GM21717 (cell line): ENCODE measurements around the gene SH3RF1.
"Not testable (repeated sequence)": the region's sequence is repeated elsewhere in the genome, so short reads cannot be mapped to it uniquely, and the experiment has no call there.

Experiments
- ATAC-seq: cut with Tn5 transposase; IDR thresholded peaks from one replicate; pipeline ENCODE4 v1.9.1; 2021; ENCODE audit warnings: mild to moderate bottlenecking, moderate library complexity; ENCODE audit not compliant: unreplicated experiment

The SH3RF1 gene

DNA sequence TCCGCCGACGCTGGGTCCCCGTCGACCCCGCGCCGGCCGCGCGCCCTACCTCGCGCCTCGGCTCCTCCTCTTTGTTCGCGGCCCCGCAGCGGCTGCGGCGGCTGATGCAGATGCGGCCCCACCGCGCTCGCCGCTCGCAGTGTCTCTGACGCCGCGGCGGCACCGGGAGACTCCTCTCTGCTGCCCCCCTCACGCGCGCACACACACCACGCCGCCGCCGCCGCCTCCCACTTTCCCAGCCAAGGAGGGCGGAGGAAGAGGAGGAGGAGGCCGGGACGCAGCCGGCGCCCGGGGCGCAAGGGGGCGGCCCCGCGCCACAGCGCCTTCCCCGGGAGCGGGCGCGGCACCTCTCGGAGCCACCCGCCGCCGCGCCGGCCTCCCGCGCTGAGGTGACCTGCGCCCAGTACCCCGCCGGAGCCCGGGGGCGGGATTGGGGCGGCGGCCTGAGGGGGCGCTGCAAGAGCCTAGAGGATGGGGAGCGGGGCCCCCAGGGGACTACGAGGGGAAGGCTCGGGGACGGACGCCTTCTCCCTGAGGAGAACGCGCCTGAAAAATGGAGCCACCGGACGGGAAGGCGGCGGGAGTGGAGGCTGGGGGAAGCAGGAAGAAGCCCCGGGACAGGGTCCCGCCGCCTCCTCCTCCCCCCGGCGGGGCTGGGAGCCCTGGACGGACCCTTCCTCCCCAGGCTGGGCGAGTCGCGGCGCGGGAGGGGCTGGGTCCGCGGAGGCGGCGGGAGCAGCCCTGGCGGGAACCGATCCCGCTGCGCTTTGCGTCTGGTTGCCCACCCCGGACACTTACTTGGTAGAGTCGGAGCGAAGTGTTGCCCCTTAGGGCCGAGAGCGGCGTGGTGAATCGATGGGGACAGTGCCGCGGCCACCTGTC lies at the start of gene SH3RF1:
Gene SH3RF1, minus strand, starts transcription at position 147 of the 882 bp plus-strand sequence. CDS start 1,744 bp downstream, outside the sequence.
- peak; percentile 64 for ATAC-seq

DNA sequence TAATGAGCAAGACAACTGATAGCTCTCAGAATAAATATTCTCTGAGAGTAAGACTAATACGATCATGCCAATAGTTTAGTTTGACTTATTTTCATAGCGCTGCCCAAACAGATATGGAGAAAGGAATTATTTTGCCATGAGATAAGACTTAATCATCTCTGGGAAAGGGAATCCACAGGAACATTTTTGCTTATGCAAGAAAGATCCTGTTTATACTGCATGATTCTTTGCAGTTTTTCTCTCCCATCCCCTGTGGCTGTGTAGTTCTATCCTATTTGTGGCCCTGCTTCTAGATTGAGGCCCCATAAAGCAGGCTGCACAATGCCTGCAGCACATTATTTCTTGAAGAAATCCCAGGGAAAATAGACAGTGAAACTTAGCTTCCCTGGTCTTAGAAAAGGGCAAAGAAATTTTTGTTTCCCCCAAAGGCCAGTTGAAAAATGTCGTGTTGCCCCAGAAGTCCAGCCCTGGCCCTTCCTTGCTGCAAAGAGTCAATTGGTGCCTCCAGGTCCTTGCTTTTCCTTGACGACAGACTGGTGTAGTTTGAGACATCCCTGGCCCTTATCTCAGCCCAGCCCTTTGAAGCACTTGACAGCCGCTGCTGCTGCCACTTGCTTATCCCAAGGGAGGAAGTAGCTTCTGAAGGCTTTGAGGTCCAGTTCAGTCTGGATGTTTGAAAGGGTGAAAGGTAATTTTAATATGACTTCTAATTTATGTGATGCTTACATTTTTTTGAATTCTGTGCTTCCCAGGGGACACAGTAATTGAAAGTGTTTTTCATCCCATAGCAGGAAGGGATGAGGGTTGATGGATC lies 45.0 kb upstream of the SH3RF1 start:
- no peak for ATAC-seq

DNA sequence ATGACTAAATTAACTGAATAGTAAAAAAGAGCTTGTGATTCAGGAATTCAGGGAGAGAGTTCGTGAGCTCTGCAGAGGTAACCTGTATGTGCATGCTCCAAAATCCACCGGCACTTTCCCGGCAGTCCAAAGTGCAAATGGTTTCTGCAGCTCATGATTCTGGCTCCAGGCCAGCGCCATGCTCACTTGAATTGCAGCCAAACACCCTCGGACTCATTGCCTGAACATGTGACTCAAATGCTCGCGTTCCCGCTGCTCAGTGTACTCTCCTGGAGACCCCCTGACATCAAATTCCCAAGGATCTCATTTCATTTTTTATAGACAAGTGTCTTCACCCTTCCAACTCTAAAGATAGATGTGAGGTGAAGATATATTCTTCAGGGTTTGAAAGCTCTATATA lies 44.1 kb upstream of the SH3RF1 start:
- no peak for ATAC-seq

GRCh38 chr4:169313732-169314131 lies 43.0 kb upstream of the SH3RF1 start:
- ATAC-seq: no peak

DNA sequence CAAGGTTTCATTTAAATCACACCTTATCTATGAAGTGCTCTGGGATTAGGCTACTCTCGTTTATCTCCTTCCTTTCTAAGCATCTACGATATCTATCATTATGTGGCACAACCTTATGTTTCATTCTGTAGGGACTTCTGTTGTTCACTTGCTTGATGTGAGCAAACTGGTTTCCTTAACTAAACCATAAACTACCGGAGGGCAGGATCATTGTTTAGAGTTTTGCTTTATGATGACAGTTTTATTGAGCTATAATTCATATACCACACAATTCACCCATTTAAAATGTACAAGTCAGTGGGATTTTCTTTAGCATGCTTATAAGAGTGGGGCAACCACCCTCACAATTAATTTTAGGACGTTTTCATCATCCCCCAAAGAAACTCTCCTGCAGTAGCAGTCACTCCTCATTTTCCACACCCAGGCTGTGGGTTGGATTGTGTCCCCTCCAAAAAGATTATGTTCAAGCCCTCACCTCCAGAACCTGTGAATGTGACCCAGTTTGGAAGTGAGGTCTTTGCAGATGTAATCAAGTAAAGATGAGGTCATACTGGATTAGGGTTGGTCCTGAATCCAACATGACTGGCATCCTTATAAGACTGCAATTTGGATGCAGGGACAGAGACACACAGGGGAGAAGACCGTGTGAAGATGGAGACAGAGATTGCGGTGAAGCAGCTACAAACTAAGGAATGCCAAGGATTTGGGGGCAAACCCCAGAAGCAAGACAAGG lies 42.1 kb upstream of the SH3RF1 start:
- no peak for ATAC-seq

GRCh38 chr4:169311643-169312365 lies 41.0 kb upstream of the SH3RF1 start:
- ATAC-seq: peak; percentile 78

DNA sequence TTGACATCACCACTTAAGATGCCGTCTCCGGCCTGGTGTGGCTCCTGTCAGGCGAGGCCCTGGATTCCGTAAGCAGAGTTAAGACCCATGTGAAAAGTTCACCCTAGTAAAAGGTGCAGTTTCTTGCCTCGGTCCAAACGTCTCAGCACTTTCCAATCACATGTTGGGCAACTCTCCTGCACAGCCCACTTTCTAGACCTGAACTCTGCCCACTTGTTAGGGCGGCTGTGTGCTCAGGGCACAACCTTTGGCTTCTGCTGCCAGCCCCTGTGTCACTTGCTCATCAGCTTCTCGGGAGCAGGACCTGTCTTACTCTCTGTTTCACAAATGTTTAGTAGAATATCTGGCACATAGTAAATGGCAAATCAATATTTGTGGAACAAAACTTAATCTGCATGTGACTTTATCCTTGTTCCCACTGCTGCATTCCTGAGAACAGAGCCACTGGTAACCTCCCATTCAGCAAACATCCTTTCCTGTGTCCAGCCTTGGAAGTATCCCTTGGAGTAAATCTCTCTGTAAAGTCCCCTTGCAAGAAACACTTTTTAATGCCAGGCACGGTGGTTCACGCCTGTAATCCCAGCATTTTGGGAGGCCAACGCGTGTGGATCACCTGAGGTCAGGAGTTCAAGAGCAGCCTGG lies 38.7 kb upstream of the SH3RF1 start:
- no peak for ATAC-seq

DNA sequence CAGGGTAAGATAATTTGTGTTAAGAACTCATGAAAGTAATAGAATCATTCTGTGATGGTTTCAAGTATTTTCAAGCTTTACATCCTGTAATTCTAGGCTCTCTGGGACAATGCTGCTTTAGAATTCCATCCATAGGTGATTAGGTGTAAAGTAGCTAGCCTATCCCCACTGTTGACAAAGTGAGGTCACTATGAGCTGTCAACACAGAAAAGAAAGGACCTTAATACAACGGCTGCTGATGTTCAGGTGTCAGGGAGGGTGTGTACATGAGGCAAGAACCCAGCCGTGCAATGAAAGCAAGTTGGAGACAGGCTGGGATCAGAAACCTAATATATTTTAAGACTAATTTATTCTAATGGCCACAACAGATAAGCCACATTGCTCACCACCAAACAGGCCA lies 36.8 kb upstream of the SH3RF1 start:
- no peak for ATAC-seq

GRCh38 chr4:169305651-169306050 lies 34.9 kb upstream of the SH3RF1 start:
- ATAC-seq: no peak

- no peak for ATAC-seq
Observed at GRCh38 chr4:169305173-169305572, 34.4 kb upstream of the SH3RF1 start.

DNA sequence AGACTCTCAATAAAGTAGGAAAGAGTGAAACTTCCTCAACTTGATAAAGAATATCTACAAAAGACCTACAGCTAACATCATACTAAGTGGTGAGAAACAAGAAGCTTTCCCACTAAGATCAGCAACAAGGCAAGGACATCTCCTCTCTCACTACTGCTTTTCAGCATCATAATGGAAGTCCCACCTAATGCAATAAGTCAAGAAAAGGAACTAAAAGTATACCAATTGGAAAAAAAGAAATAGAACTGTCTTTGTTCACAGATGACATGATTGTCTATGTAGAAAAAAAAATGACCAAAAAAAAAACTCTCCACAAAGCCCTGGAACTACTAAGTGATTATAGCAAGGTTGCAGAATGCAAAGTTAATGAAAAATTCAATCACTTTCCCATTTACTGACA lies 25.1 kb upstream of the SH3RF1 start:
- peak; percentile 42 for ATAC-seq

DNA sequence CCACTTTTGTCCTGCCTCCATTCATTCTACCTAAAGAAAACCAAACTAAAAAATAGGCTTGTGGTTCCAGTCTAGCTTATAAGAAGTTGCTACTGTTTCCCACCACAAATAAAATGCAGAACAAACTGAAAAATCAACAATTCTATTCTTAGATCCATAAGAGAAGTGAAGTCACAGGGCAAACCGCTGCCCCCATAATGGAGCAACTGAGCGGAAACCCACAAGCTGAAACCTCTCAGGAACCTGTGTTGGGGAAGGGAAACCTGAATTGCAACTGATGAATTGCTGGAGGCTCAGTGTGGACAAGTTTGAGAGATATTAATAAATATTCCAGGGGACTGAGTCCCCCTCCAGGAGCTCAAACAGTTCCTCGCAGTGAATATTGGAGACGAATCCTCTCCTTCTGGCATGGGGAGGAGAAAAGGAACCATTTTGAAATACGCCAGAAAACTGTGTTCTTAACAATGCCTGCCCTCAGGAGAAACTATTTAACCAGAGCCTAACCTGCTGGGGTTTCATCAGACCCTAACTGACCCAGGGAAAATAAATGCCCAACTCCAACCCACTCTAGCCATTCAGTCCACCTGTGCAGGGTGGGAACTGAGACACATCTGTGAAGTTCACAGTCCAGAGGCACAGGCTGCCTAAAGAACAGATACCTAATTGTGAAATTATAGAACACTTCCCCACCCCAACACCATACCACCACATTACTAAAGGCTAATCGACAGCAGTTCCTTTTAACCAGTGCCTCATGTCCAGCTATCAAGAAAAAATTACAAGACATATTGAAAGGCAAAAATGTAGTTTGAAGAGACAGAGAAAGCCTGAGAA lies 22.8 kb upstream of the SH3RF1 start:
- ATAC-seq: peak; percentile 91

- not testable (repeated sequence) for ATAC-seq
Observed at GRCh38 chr4:169287983-169288382, 17.2 kb upstream of the SH3RF1 start.

GRCh38 chr4:169286562-169287301 lies 16.0 kb upstream of the SH3RF1 start:
- ATAC-seq: no peak

GRCh38 chr4:169283114-169283509 lies 12.4 kb upstream of the SH3RF1 start:
- ATAC-seq: no peak

DNA sequence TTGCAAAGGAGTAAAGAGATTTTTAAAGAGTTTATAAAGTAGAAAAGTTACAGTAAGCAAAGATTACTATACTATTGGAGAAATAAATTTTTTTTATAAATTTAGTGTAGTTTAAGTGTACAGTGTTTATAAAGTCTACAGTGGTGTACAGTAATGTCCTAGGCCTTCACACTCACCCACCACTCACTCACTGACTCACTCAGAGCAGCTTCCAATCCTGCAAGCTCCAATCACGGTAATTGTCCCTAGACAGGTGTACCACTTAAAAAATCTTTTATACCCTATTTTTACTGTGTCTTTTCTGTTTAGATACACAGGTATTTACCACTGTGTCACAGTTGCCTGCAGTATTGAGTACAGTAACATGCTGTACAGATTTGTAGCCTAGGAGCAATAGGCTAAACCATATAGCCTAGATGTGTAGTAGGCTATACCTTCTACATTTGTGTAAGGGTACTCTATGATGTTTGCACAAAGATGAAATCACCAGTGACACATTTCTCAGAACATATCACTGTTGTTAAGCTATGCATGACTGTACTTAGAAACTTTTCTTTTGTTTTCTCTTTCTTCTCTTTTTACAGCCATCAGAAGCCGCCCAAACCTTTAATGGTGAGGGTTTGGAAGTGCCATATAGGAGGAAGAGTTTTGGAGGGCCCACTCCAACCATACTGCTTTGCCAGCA lies 11.8 kb upstream of the SH3RF1 start:
- no peak for ATAC-seq

GRCh38 chr4:169279108-169279507 lies 8.4 kb upstream of the SH3RF1 start:
- no peak for ATAC-seq

DNA sequence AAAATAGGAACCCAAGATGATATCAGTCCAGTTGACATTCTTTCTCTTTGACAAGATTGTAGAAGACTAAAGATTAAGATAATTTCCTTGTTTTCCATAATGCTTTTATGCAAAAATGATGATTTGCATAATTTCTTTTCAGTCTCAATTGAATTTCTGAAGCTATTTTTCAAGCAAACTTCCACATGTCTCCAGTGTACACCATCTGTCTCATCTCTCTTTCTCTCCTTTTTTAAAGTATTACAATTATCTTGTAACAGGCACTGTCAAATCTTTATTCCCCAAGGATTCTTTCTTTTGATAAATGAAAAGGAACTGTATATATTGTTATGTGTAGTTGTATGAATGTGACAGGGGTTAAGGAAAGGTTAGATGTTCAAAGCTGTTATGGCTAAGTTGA lies 7.9 kb upstream of the SH3RF1 start:
- ATAC-seq: no peak
